NCI-H187 treated with DMSO at 0.1 percent for 48 hours (cell line): ENCODE measurements around the gene GOLGA8M.
"Not testable (repeated sequence)": the region's sequence is repeated elsewhere in the genome, so short reads cannot be mapped to it uniquely, and the experiment has no call there.

Experiments used
- DNase-seq: peaks from one replicate; lab custom pipeline; 2025; lab: John Stamatoyannopoulos, UW

The GOLGA8M gene

GRCh38 chr15:28656018-28656360 lies 56.2 kb downstream of the GOLGA8M start:
- not testable (repeated sequence) for DNase-seq

GRCh38 chr15:28655329-28656017 lies 56.7 kb downstream of the GOLGA8M start:
- DNase-seq, result not testable (repeated sequence)

- DNase-seq, result not testable (repeated sequence)
Observed at GRCh38 chr15:28654194-28654593, 58.0 kb downstream of the GOLGA8M start.

GRCh38 chr15:28652538-28652937 lies 59.7 kb downstream of the GOLGA8M start:
- DNase-seq, result not testable (repeated sequence)
